ENCODE data around the gene KCNC3. TPM values are rescaled to one million over a fixed set of nuclear protein-coding genes. Genes with fewer than 3 reads are reported as not detected.

Gene KCNC3
- total RNA-seq, 2 experiments from 2014 or later: 1.6 to 2.0 TPM

GRCh38 chr19:50359328-50359818, 30.2 kb upstream of the KCNC3 start:
- Histone ChIP-seq H3K4me3 (ENCODE audit: low read length) (no peak overlapping the region), H3K4me1 (ENCODE audit: insufficient read depth, low read length) (peaks cover 48% of the 10 kb centered on the region), H3K27ac (ENCODE audit: low read depth in 1 of 2, low read length in 2 of 2) (no peak overlapping the region), H3K27me3 (ENCODE audit: control insufficient read depth in 1 of 2, insufficient read depth in 2 of 2, low read length in 2 of 2) (no peaks in the 10 kb centered on the region), H3K36me3 (ENCODE audit: insufficient read depth, low read length) (no peaks in the 10 kb centered on the region), H3K9me3 (ENCODE audit: control insufficient read depth in 1 of 2, insufficient read depth in 1 of 2, low read length in 2 of 2) (peaks cover 0 to 4% of the 10 kb centered on the region in 2 experiments)
- DNase-seq (peak in 1 of 14 experiments; percentile 53), ATAC-seq (ENCODE audit: poor library complexity) (no peak)
- H3K4me1 Mint-ChIP-seq (ENCODE audit: low read depth): peaks cover 67% of the 10 kb centered on the region
- H3K9me3 Mint-ChIP-seq: no peaks in the 10 kb centered on the region
- POLR2A ChIA-PET: interaction anchor here (1.2 to 2.8 kb wide), 4 partner anchors 8 to 152 kb away, joined by 3 to 43 read pairs (median 40); partner anchors contain the start of genes JOSD2, NAPSA and NR1H2
- no peaks in the 10 kb centered on the region for H3K27me3 Mint-ChIP-seq
- peak overlapping the region; percentile 98 for H3K27ac Mint-ChIP-seq
- peaks cover 7% of the 10 kb centered on the region for H3K36me3 Mint-ChIP-seq (ENCODE audit: low read depth)
- TF ChIP-seq CTCF (IDR thresholded peaks at IDR 0.05): no peak
- CTCF ChIA-PET: no interaction called here
- intact Hi-C loops (cut with DNase I, micrococcal nuclease): loop anchor here in 1 of 2 experiments (5.0 kb wide), 1 partner anchor 198 kb away; no protein-coding TSS in a partner anchor
- peak overlapping the region; percentile 94 for H3K4me3 Mint-ChIP-seq

GRCh38 chr19:50358483-50359327, 29.5 kb upstream of the KCNC3 start:
- DNase-seq (peak; percentile 52 to 90 (median 74)), ATAC-seq (ENCODE audit: poor library complexity) (peak; percentile 10)
- no peaks in the 10 kb centered on the region for H3K27me3 ChIP-seq (ENCODE audit: control insufficient read depth in 1 of 2, insufficient read depth in 2 of 2, low read length in 2 of 2)
- peaks cover 0 to 4% of the 10 kb centered on the region in 2 experiments for H3K9me3 ChIP-seq (ENCODE audit: control insufficient read depth in 1 of 2, insufficient read depth in 1 of 2, low read length in 2 of 2)
- peak overlapping the region; percentile 94 to 96 for H3K27ac ChIP-seq (ENCODE audit: low read depth in 1 of 2, low read length in 2 of 2)
- peaks cover 43% of the 10 kb centered on the region for H3K4me1 ChIP-seq (ENCODE audit: insufficient read depth, low read length)
- peaks cover 7% of the 10 kb centered on the region for H3K36me3 Mint-ChIP-seq (ENCODE audit: low read depth)
- no peak for TF ChIP-seq CTCF (IDR thresholded peaks at IDR 0.05)
- peak overlapping the region; percentile 62 for H3K4me3 ChIP-seq (ENCODE audit: low read length)
- H3K27me3 Mint-ChIP-seq: no peaks in the 10 kb centered on the region
- H3K36me3 ChIP-seq (ENCODE audit: insufficient read depth, low read length): no peaks in the 10 kb centered on the region
- peak overlapping the region; percentile 98 for H3K27ac Mint-ChIP-seq
- peak overlapping the region; percentile 94 for H3K4me3 Mint-ChIP-seq
- peaks cover 63% of the 10 kb centered on the region for H3K4me1 Mint-ChIP-seq (ENCODE audit: low read depth)
- POLR2A ChIA-PET: interaction anchor here (0.7 to 2.8 kb wide), 9 partner anchors 8 to 563 kb away, joined by 3 to 43 read pairs (median 15); partner anchors contain the start of genes JOSD2, KCNC3, NAPSA and NR1H2
- intact Hi-C loops (cut with DNase I, micrococcal nuclease): loop anchor here in 1 of 2 experiments (5.0 kb wide), 1 partner anchor 199 kb away; no protein-coding TSS in a partner anchor
- CTCF ChIA-PET: interaction anchor here (1.6 to 2.7 kb wide), 2 partner anchors 11 to 30 kb away, joined by 10 to 28 read pairs; partner anchors contain the start of gene KCNC3
- no peaks in the 10 kb centered on the region for H3K9me3 Mint-ChIP-seq
